ENCODE results near the gene HENMT1.

The HENMT1 gene

DNA sequence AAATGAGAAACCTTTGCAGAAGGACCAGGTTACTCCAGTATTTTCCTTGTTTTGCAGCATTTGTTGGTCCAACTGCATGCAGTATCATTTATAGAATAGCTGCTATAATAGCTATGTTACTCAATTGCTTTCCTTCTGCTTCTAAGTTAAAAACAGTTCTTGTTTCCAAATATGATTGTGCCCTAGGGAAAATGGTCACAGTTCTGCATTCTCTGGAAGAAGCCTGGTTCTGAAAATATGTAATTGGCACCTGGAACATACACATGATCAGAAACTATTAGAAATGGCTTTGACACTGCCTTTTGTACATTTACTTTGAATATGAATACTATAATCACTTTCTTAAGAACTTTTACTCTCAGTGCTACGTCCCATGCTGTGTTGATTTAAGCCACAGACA lies 33.6 kb downstream of the HENMT1 start:
- TF ChIP-seq CTCF (IDR thresholded peaks at IDR 0.05; ENCODE audit: low read depth, low read length) = no peak
- no peak overlapping the region for H3K4me3 ChIP-seq (replicated peaks in 1 of 2; ENCODE audit: low read depth in 2 of 2, low read length in 2 of 2)
- DNase-seq (ENCODE audit: low read depth in 2 of 2) = no peak

GRCh38 chr1:108624069-108624468 lies 36.8 kb downstream of the HENMT1 start:
- DNase-seq (ENCODE audit: low read depth in 2 of 2) = no peak
- no peak for TF ChIP-seq CTCF (IDR thresholded peaks at IDR 0.05; ENCODE audit: low read depth, low read length)
- no peak overlapping the region for H3K4me3 ChIP-seq (replicated peaks in 1 of 2; ENCODE audit: low read depth in 2 of 2, low read length in 2 of 2)

GRCh38 chr1:108617724-108618056 lies 43.2 kb downstream of the HENMT1 start:
- DNase-seq (ENCODE audit: low read depth in 2 of 2) = no peak
- no peak for TF ChIP-seq CTCF (IDR thresholded peaks at IDR 0.05; ENCODE audit: low read depth, low read length)
- H3K4me3 ChIP-seq (replicated peaks in 1 of 2; ENCODE audit: low read depth in 2 of 2, low read length in 2 of 2) = no peak overlapping the region

GRCh38 chr1:108617008-108617723 lies 43.7 kb downstream of the HENMT1 start:
- TF ChIP-seq CTCF (IDR thresholded peaks at IDR 0.05; ENCODE audit: low read depth, low read length) = no peak
- no peak overlapping the region for H3K4me3 ChIP-seq (replicated peaks in 1 of 2; ENCODE audit: low read depth in 2 of 2, low read length in 2 of 2)
- DNase-seq (ENCODE audit: low read depth in 2 of 2) = no peak

DNA sequence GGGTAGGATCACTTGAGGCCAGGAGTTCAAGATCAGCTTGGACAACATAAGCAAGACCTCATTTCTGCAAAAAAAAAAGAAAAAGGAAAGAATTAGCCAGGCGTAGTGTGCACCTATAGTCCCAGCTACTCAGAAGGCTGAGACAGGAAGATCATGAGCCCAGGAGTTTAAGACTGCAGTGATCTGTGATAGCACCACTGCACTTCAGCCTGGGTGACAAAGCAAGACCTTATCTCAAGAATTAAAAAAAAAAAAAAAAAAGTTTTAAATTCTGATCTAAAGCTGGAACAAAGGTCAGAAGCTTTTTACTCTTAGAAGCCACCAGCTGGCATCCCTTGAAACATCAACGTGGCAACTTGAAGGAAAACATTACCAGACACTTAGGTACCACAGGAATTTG lies 45.3 kb downstream of the HENMT1 start:
- no peak for DNase-seq (ENCODE audit: low read depth in 2 of 2)
- TF ChIP-seq CTCF (IDR thresholded peaks at IDR 0.05; ENCODE audit: low read depth, low read length) = no peak
- H3K4me3 ChIP-seq (replicated peaks in 1 of 2; ENCODE audit: low read depth in 2 of 2, low read length in 2 of 2) = no peak overlapping the region

DNA sequence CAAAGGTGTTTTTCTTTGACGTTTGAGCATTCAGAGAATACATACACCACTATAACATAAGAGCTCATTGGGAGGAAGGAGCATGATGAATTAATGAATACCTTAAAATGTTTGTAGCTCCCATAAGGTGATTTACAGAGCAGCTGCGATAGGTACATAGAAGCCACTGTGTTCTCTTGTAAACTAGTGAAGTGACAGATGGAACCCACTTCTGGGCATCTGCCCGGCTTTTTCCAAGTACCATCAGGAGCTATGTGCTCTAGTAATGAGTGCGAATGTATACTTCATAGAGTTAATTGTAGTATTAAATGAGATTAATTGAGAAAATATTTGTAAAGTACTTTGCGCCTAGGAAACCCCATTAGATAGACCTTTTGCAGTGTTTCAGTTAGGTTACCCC lies 48.4 kb downstream of the HENMT1 start:
- TF ChIP-seq CTCF (IDR thresholded peaks at IDR 0.05; ENCODE audit: low read depth, low read length) = no peak
- DNase-seq (ENCODE audit: low read depth in 2 of 2) = no peak
- H3K4me3 ChIP-seq (replicated peaks in 1 of 2; ENCODE audit: low read depth in 2 of 2, low read length in 2 of 2) = no peak overlapping the region

GRCh38 chr1:108611984-108612383 lies 48.9 kb downstream of the HENMT1 start:
- no peak for DNase-seq (ENCODE audit: low read depth in 2 of 2)
- TF ChIP-seq CTCF (IDR thresholded peaks at IDR 0.05; ENCODE audit: low read depth, low read length) = no peak
- no peak overlapping the region for H3K4me3 ChIP-seq (replicated peaks in 1 of 2; ENCODE audit: low read depth in 2 of 2, low read length in 2 of 2)
